ENCODE measurements around the gene PSME2. TPM values are rescaled to one million over a fixed set of nuclear protein-coding genes. Genes with fewer than 3 reads are reported as not detected.

Gene PSME2
- total and polyA plus RNA-seq, 9 of the 15 experiments (the other 6 are each of a cell fraction or from before 2014, with no cell fraction given) = 111 to 579 (median 159) TPM

DNA sequence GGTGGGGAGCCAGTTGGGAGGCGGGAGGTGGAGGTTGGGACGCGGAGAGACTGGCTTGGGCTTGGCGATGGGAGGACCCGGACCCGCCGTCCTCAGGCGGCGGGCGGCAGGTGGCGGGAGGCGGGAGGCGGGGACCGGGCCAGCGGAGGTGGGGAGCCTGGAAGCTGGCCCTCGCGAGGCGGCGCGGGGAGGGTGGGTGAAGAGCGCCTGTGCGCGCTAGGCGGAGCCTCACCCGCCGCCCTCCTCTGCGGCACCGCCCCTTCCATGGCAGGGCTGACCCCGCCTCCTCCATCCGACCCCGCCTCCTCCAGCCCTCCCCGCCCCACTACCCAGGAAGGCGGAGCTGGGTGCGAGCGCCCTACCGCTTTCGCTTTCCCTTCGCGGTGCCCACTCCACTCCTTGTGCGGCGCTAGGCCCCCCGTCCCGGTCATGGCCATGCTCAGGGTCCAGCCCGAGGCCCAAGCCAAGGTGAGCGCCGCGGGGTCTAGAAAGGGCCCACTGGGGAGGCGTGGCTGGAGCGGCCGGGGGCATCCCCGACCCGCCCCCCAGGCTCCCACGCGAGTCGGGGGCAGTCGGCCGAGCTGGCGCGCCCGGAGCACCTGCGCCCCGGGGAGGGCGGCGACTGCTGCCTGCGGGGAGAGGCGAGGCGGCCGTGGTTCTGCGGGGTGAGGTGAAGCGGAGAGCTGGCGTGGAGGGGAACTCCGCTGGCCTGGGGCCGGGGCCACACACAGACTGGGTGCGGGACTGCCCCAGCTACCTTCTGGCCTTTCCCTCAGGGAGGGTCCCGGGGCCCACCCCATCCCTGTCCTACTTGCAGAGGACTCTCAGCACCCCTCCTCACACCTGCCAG is 10.4 kb downstream of the PSME2 start, which contains the start of gene PSME1 (continued):
- TF ChIP-seq RBFOX2 (IDR thresholded peaks at IDR 0.05; ENCODE audit: low read depth, low read length) = peak; percentile 76
- peak; percentile 79 for TF ChIP-seq POLR2G (IDR thresholded peaks at IDR 0.05; ENCODE audit: low read depth, low read length)
- no peak for TF ChIP-seq ELF4 (CRISPR knock-in tag; IDR thresholded peaks at IDR 0.05)
- peak; percentile 54; the same call in 1 of the 2 replicates for TF ChIP-seq CHD2 (IDR thresholded peaks at IDR 0.05; ENCODE audit: low read depth, low read length)
- TF ChIP-seq MEIS2 (IDR thresholded peaks at IDR 0.05; ENCODE audit: partially characterized antibody) = no peak
- TF ChIP-seq ZNF12 (CRISPR knock-in tag; IDR thresholded peaks at IDR 0.05) = no peak
- TF ChIP-seq, protein P1, sequence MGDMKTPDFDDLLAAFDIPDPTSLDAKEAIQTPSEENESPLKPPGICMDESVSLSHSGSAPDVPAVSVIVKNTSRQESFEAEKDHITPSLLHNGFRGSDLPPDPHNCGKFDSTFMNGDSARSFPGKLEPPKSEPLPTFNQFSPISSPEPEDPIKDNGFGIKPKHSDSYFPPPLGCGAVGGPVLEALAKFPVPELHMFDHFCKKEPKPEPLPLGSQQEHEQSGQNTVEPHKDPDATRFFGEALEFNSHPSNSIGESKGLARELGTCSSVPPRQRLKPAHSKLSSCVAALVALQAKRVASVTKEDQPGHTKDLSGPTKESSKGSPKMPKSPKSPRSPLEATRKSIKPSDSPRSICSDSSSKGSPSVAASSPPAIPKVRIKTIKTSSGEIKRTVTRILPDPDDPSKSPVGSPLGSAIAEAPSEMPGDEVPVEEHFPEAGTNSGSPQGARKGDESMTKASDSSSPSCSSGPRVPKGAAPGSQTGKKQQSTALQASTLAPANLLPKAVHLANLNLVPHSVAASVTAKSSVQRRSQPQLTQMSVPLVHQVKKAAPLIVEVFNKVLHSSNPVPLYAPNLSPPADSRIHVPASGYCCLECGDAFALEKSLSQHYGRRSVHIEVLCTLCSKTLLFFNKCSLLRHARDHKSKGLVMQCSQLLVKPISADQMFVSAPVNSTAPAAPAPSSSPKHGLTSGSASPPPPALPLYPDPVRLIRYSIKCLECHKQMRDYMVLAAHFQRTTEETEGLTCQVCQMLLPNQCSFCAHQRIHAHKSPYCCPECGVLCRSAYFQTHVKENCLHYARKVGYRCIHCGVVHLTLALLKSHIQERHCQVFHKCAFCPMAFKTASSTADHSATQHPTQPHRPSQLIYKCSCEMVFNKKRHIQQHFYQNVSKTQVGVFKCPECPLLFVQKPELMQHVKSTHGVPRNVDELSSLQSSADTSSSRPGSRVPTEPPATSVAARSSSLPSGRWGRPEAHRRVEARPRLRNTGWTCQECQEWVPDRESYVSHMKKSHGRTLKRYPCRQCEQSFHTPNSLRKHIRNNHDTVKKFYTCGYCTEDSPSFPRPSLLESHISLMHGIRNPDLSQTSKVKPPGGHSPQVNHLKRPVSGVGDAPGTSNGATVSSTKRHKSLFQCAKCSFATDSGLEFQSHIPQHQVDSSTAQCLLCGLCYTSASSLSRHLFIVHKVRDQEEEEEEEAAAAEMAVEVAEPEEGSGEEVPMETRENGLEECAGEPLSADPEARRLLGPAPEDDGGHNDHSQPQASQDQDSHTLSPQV (IDR thresholded peaks at IDR 0.05) = no peak
- no peak for TF ChIP-seq MYBL2 (IDR thresholded peaks at IDR 0.05; ENCODE audit: low read depth)
- no peak for TF ChIP-seq MYBL2 (CRISPR knock-in tag; IDR thresholded peaks at IDR 0.05; ENCODE audit: borderline replicate concordance)
- no peak for TF ChIP-seq BRD9 (IDR thresholded peaks at IDR 0.05; ENCODE audit: low read depth, partially characterized antibody)
- TF ChIP-seq SIRT6 (IDR thresholded peaks at IDR 0.05; ENCODE audit: low read depth, low read length) = no peak
- no peak for TF ChIP-seq TAF7 (tag; IDR thresholded peaks at IDR 0.05)
- no peak for TF ChIP-seq LCOR (CRISPR knock-in tag; IDR thresholded peaks at IDR 0.05)
- TF ChIP-seq, protein P2, sequence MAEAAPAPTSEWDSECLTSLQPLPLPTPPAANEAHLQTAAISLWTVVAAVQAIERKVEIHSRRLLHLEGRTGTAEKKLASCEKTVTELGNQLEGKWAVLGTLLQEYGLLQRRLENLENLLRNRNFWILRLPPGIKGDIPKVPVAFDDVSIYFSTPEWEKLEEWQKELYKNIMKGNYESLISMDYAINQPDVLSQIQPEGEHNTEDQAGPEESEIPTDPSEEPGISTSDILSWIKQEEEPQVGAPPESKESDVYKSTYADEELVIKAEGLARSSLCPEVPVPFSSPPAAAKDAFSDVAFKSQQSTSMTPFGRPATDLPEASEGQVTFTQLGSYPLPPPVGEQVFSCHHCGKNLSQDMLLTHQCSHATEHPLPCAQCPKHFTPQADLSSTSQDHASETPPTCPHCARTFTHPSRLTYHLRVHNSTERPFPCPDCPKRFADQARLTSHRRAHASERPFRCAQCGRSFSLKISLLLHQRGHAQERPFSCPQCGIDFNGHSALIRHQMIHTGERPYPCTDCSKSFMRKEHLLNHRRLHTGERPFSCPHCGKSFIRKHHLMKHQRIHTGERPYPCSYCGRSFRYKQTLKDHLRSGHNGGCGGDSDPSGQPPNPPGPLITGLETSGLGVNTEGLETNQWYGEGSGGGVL (CRISPR knock-in tag; IDR thresholded peaks at IDR 0.05) = no peak
- no peak for TF ChIP-seq ZNF354B (CRISPR knock-in tag; IDR thresholded peaks at IDR 0.05)
- TF ChIP-seq ZNF232 (CRISPR knock-in tag; IDR thresholded peaks at IDR 0.05) = no peak
- TF ChIP-seq ZBTB8A (IDR thresholded peaks at IDR 0.05; ENCODE audit: partially characterized antibody) = no peak
- TF ChIP-seq, protein P3, sequence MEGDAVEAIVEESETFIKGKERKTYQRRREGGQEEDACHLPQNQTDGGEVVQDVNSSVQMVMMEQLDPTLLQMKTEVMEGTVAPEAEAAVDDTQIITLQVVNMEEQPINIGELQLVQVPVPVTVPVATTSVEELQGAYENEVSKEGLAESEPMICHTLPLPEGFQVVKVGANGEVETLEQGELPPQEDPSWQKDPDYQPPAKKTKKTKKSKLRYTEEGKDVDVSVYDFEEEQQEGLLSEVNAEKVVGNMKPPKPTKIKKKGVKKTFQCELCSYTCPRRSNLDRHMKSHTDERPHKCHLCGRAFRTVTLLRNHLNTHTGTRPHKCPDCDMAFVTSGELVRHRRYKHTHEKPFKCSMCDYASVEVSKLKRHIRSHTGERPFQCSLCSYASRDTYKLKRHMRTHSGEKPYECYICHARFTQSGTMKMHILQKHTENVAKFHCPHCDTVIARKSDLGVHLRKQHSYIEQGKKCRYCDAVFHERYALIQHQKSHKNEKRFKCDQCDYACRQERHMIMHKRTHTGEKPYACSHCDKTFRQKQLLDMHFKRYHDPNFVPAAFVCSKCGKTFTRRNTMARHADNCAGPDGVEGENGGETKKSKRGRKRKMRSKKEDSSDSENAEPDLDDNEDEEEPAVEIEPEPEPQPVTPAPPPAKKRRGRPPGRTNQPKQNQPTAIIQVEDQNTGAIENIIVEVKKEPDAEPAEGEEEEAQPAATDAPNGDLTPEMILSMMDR (IDR thresholded peaks at IDR 0.05 in 2 of 3, conservative IDR thresholded peaks at IDR 0.05 in 1 of 3; ENCODE audit: insufficient read depth in 2 of 3, low read depth in 1 of 3, low read length in 3 of 3) = no peak
- peak; percentile 97 for TF ChIP-seq RBBP5 (IDR thresholded peaks at IDR 0.05; ENCODE audit: borderline replicate concordance, insufficient read depth, low read length, poor library complexity, severe bottlenecking)
- TF ChIP-seq RBM22 (IDR thresholded peaks at IDR 0.05; ENCODE audit: low read depth, low read length, poor library complexity, severe bottlenecking) = no peak

Measured in K562 (cell line).